Activated CD4-positive, alpha-beta T cell treated with anti-CD3 and anti-CD28 coated beads, Interleukin-10, Interleukin-2, amounts not matched to agents 100 ng/mL and 50 ng/mL, durations not matched to agents 16 hours and 8 hours (primary cell): ENCODE measurements around the gene GAS2L1.

ENCODE experiments used
- DNase-seq: peaks from one replicate; pipeline ENCODE4 v3.0.0-alpha.2; 2020

GAS2L1 gene

DNA sequence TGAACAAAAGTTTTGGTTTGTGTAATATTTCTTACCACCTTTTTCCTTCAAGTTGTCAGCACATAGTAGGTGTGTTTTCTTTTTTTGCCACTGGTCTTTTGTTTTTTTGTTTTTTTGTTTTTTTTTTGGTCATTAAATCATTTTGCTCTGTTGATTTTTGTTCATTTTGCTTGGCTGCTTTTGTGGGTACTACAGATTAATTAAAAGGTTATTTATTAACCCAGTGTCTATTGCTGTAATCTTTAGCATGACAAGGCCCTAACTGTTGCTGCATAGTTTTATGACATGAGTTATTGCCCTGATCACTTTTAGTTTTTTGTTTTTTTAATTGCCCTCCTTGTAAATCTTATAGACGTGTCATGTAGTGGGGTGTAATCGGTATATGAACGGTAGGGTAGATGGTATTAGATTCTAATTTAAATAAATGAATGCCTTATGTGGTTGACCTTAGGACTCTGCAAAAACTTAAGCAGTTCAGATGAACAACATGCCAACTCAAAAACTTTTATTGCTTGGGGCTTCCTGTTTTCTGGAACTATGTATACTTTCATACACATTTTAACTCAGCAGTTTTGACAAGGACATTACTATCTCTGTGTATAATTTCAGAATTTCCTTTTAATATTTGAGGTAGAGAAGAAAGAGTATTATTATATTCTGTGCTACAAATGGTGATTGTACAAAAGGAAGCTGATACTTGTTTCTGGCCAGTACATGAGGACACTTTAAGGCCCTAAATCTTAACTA lies 30.5 kb upstream of the GAS2L1 start:
- DNase-seq, result no peak

DNA sequence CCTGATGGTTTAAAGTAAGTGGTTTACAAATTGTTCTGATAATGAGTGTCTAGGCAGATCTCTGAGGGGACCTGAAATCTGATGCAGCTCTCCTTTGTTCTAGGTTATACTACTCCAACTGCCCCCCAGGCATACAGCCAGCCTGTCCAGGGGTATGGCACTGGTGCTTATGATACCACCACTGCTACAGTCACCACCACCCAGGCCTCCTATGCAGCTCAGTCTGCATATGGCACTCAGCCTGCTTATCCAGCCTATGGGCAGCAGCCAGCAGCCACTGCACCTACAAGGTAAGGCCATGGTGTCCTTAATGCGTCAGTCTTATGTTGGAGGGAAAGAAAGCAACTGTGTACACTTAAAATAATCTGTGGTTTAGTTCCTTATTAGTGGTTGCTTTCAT lies 28.5 kb upstream of the GAS2L1 start:
- DNase-seq, result no peak

DNA sequence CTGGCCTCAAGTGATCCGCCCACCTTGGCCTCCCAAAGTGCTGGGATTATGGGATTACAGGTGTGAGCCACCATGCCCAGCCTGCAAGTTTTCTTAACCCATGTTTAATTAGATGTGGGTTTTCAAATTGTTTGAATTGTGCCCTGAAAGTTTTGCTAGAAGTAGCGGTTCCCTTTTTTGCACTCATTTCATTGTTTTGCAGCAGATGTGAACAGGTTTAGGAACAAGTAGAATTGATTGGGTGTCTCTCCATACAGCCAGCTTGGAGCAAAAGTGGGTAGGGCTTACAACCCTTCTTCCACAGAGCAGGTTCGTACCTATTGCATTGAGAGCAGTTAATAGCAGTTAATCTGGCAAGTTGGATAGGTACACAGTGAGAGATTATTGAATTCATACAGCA lies 22.3 kb upstream of the GAS2L1 start:
- DNase-seq, result no peak

DNA sequence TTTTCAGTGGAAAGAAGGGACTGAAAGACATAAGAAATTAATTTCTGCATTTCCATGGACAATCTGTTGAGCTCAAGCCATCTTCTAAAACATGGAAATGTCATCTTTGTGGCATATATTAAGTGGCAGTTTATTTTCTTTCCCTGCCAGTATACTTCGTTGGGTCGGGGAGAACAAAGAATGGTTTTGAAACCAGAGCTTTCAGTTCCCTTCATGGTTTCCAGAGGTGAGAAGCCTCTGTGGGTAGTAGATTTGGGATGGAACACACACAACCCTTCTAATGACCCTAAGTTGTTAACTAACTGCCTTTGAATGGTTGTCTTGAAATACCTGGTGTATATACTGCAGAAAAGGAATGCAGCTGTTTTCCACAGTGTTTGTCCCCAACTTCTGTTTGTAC lies 17.6 kb upstream of the GAS2L1 start:
- DNase-seq, result no peak

DNA sequence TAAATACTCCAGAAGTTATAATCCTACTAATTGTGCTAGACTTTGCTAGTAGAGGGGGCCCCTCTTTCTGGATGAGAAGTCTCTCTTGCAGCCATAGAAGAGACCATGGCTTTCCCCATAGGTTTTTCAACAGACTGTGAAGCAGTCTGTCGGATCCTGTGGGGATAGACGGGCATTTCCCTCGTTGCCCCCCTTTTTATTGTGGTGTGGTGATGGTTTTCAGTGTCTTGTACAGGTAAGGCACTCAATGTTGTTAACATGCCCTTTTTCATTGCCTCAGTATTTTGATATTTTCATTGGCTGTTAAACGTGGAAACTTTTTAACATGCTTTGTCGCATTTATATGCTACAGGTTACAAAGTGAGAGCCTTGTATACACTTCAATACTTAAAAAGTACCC lies 16.4 kb upstream of the GAS2L1 start:
- DNase-seq, result no peak

DNA sequence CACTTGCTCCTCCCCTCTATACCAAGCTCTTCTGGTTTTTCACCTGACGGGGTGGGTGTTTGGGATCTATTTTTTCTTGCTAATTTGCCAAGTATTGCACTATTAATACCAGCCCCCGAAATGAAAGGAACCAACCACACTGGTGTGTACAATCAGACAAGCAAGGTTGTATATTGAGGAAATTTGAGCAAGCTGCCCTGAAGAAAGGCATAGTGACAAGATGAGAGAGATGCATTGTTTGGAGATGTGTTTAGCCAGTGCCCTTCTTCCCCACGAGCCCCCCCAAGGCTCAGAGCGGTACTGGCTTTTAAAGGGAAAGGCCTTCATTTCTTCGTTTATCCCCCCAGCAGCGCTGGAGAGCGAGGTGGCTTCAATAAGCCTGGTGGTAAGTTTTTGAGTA lies 15.2 kb upstream of the GAS2L1 start:
- DNase-seq, result no peak

DNA sequence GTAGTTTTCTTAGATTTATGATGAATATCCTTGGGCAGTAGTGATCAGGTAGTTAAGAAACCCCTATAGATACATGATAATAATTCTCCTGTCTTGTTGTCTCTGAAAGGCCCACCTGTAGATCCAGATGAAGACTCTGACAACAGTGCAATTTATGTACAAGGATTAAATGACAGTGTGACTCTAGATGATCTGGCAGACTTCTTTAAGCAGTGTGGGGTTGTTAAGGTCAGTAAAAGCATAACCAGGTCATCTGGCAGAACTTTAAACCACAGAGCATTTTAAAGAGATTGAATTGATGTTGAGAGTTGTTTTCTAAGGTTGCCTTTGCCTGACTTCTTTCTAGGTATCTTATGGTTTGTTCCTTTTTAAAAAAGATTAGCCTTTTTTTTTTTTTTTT lies 14.1 kb upstream of the GAS2L1 start:
- no peak for DNase-seq

DNA sequence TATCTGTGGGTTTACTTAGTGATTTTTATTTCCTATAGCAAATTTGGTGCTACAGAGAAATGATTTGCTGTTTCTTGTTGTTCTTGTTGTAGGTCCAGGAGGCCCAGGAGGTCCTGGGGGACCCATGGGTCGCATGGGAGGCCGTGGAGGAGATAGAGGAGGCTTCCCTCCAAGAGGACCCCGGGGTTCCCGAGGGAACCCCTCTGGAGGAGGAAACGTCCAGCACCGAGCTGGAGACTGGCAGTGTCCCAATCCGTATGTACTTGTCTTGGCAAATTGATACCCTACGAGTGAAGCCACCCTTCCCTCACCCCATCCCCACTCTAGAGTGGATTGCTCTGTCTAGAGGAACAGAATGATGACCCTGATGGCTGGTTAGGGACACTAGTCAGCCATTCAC lies 7.8 kb upstream of the GAS2L1 start:
- no peak for DNase-seq

DNA sequence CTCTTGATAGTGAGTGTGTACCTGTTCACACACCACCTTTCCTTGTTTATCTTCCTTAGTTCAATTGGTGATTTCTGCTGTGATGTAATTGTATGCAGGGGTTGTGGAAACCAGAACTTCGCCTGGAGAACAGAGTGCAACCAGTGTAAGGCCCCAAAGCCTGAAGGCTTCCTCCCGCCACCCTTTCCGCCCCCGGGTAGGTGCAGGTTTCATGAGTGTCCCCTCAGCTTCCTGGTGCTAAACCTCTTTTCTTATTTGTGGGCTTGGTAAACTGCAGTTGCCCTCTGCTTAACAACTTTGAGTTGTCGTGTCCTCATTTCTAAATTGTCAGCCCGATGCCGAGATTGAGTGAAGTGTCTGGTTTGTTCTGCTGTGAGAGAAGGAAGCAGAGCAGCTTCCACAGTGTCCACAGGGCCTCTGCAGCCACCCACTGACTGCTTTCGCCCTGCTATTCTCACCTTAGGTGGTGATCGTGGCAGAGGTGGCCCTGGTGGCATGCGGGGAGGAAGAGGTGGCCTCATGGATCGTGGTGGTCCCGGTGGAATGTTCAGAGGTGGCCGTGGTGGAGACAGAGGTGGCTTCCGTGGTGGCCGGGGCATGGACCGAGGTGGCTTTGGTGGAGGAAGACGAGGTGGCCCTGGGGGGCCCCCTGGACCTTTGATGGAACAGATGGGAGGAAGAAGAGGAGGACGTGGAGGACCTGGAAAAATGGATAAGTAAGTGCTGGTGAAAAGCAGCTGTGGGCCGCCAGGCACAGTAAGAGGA lies 7.1 kb upstream of the GAS2L1 start:
- DNase-seq, result no peak

DNA sequence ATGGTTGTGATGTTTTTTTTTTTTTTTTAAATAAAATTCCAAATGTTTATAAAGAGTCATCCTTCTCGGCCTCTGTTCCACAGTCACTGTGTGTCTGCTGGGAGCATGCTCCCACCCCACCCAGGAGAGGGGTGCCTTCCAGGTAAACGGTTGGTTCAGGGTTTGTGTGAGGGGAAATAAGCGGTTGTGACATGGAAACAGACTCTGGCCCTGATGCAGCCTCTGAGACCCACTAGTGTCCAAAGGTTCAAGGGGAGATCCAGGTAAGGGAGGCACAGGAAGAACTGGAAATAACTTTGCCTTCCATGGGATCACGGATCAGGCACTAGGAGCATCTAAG lies 6.0 kb upstream of the GAS2L1 start:
- no peak for DNase-seq

DNA sequence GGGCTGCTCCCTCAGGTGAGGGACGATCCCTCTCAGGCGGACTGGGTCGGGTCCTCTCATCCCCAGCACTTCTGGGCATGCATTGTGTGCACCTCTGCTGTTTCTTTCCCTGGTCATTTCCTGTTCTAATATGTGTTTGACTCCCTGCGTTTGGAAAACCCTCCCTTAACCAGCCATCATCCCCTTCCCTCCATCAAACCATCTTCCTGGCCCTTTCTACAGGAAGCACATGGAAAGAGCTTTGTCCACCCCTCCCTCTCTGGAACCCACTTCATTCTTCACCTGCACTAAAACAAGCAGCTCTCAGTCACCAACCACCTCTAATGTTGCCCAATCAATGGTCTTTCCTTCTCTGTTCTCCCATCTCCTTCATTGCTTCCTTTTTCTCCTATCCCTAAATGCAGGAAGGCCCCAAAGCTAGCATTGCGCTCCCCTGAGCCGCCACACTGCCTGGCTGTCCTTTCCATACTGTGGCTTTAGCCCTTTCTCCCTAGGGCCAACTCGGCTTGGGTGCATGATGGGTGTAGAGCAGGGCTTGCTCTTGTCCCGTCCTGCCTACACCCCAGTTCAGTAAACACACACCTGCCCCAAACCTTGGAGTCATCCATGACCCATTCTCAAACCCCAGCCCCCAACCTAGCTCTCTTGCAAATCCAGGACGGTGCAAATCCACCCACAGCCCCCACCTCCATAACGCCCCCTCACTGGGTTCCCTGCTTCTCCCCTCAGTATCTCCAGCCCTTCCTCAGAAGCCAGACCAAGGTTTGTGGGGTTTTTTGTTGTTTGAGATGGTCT lies 5.4 kb upstream of the GAS2L1 start:
- no peak for DNase-seq

DNA sequence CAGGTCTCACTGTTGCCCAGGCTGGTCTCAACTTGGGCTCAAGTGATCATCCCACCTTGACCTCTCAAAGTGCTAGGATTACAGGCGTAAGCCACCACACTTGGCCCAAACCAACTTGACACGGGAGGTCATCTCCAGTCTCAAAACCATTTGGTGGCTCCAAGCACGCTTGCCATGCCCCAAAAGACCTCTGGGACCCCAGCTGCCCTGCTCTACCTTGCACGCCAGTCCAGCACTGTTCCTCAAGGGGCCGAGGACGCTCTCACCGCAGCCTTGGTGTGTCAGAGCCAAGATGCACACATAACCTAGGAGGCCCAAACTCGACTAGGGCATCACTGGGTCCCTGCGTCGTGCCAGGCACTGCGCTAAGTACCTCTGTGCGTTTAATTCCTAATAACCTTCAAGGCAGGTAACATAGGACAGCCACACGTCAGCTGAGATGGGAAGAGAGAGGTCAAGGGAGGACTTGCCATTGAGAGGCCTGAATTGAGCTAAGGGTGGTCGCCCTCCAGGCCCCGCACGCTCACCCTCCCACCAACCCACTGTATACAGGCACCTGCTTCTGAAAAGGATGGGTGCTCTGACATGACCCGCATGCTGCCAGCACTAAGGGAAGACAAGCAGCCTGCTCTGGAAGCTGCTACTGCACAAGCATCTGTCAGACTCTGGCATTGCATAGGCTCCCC lies 4.6 kb upstream of the GAS2L1 start:
- no peak for DNase-seq

DNA sequence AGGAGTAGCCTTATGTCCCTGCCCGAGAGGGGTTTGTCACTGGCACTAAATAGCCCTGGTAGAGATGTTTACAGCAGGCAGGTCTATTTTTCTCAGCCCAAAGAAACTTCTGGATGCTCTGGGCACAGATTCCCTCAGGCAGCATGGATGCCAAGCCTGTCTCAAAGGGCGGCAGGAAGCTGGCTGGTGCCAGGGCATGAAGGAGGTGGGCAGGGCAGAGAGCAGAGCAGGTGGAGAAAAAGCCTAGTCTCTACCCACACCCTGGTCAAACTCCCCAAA lies 4.1 kb upstream of the GAS2L1 start:
- DNase-seq, result no peak

DNA sequence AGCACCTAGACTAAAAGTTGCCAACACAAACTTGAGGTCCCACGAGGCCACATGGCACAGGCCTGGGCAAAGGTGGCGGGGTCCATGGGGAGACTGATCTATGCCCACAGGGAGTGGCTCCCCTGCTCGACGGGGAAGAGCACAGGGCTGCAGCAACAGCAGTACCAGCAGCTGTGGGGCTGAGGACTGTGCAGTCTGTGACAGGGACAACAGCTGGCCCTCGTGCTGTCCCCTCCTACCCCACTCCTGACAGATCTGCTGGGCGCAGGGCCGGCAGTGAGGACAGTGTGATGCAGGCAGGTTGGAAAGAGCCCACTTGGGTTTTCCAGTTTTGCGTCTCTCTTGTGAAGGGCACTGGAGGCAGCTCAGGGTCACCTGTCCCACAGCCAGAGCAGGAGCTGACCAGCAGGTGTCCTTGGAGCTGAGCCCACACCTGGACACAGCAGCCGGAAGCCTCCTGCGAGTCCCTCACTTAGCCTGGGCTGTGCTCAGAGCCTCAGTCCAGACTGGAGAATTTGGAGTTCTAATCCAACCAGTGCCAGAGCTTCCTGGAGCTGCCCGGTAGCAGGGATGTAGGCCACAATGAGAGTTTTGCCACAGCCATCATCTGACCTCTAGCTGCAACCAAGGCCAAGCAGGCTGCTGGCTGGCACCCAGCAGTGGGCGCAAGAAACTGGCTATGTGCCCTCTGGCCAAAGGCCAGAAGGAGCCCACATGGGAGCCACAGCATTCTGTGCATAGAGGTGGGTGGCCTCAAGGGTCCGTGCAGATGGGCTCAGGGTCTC lies 3.6 kb upstream of the GAS2L1 start:
- no peak for DNase-seq

DNA sequence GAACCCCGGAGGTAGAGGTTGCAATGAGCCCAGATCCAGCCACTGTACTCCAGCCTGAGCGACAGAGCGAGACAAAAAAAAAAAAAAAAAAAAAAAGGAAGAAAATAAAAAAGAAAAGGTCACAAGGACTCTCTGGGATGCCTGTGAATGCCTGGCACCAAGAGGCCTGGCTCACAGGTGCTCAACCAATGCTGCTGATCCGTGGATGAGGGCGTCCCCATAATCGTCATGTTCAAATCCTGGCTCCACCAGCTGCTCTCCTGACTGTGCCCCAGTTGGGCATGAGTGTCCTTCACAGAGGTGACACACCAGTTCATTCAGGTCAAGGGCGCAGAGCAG lies 645 bp upstream of the GAS2L1 start:
- DNase-seq, result no peak

DNA sequence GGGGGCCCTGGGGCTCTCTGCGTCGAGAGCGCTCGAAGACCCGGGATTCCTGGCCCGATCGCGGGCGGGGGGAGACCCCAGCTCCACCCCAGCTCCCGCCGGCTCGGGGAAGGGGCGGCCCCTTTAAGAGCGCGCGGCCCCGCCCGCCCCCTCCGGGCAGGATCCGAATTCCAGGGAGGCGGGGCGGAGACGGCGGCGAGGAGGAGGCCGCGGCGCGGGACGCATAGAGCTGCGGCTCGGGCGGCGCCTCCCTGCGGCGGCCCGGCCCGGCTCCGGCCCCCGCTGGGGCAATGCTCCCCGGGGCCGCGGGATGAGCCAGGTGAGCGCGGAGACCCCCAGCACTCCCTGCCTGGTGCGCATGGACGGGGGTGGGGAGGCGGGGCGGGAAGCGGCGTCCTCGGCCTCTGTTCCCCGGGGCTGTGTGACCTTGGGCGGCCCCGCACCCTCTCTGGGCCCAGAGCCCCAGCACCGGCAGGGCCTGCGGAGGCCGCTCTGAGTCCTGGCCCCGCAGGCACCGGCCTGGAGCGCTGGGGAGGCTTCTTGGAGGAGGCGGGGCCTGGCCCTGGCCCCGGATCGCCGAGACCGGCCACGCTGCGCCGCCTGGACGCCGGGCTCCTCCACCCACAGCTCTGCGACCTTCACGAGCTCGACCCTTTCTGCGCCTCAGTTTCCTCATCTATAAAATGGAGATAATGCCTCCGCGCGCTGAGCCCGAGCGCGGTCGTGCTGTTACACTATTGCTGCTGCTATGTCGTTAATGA lies 565 bp downstream of the GAS2L1 start:
- DNase-seq, result peak; percentile 35

DNA sequence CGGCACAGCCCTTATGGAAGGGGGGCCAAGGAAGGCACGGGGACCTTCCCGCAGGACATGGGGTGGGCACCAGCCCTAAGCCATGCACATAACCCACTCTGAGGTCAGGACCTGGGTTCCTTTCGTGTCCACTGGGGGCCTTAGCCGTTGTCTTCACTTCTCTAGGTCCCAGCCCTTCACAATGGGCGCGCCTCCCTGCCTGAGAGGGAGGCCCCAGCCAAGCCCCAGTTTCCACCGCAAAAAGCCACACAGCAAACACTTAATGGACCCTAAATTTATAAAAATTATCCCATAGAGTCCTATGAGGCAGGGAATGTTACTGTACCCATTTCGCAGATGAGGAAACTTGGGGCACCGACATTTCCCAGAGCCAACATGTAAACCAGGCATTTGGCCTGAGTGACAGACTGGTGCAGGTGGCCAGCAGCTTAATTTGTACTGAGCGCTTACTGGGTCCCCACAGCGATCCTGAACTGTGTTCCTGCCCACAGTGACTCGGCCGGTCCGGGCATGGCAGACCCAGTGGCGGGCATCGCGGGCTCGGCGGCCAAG lies 1.2 kb downstream of the GAS2L1 start:
- DNase-seq, result no peak

DNA sequence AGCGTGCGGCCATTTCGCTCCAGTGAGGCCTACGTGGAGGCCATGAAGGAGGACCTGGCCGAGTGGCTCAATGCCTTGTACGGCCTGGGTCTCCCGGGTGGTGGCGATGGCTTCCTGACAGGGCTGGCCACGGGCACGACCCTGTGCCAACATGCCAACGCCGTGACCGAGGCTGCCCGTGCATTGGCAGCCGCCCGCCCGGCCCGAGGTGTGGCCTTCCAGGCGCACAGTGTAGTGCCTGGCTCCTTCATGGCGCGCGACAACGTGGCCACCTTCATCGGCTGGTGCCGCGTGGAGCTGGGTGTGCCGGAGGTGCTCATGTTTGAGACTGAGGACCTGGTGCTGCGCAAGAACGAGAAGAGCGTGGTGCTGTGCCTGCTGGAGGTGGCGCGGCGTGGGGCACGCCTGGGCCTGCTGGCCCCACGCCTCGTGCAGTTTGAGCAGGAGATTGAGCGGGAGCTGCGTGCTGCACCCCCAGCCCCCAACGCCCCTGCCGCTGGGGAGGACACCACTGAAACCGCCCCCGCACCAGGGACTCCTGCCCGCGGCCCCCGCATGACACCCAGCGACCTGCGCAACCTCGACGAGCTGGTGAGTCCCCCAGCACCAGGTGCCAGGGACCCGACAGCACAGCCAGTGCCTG lies 1.8 kb downstream of the GAS2L1 start:
- no peak for DNase-seq

DNA sequence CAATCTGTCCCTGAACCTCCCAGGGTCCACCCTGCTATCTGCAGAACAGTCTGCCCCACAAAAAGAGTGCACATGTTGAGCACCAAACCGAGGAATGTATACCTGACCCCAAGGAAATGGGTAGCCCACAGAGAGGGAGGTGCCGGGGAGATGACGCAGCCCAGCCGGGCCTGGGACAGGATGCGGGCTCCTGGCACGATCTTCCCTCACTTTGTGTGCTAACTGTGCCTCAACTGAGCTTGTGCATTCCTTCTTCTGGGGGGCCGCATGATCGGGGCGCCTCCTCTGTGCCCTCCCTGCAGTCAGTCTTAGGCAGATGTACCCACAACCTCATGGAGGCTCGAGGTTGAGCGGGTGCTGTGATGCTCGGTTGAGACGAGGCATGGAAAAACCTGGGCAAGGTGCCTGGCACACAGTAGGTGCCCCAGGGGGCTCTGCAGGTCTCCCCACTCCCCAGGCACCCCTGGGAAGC lies 2.4 kb downstream of the GAS2L1 start:
- DNase-seq, result peak; percentile 57

DNA sequence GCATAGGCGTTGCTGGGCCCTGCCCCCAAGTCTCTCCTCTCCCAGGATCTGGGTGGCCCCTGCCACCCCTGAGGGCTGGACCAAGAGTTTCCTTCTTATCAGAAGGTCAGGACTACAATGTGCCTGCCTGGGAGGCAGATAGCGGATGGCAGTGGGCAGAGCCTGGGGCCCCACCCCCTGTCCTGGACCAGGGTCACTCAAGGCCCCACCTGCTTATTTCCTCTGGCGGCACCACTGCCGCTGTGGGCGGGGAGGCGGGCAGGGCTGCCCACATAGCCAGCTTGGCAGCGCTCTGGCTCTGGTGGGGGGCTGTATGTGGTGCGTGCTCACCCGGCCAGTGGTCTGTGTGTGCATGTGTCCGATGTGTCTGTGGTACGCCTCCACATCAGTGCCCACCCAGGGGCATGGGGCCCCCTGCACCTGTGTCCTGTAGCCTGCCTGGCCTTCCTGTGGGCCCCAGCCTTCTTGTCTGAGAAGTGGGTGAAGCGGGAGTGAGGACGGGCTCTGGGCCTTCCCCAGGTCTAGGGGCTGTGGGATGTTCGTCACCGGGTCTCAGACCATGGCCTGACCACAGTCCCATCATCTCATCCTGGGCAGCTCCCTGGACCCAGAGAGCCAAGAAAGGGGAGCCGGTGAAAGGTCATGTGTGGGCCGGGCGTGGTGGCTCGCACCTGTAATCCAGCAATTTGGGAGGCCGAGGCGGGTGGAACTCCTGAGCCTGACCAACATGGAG lies 3.0 kb downstream of the GAS2L1 start:
- no peak for DNase-seq
